Heart right ventricle (tissue), 16 donors: ENCODE measurements around the gene GALNT14. TPM values are rescaled to one million over a fixed set of nuclear protein-coding genes. Genes with fewer than 3 reads are reported as not detected.

Experiments used
- ATAC-seq, 8 donors: fragments of 200-7000 bp; cut with Tn5 transposase; one replicate each; pipeline ENCODE4 v1.9.1; 2020; ENCODE audit warnings: mild to moderate bottlenecking in 8 of 8, moderate library complexity in 8 of 8, moderate number of reproducible peaks in 1 of 8
- DNase-seq, 2 donors: peaks; one replicate each; pipeline ENCODE4 v3.0.0-alpha.2; 2020
- H3K27ac ChIP-seq, 10 donors: fragments of 200-600 bp; sonication (generic) in 2 of 10; one replicate each; pipeline versions ENCODE4 v1.5.0 to v1.8.0; 2020 to 2022; ENCODE audit warnings: mild to moderate bottlenecking in 3 of 10
- H3K27me3 ChIP-seq, 7 donors: fragments of 200-600 bp; one replicate each; pipeline ENCODE4 v1.8.0; 2021 to 2022; ENCODE audit warnings: mild to moderate bottlenecking in 2 of 7
- H3K36me3 ChIP-seq, 9 donors: fragments of 200-600 bp; sonication (generic) in 1 of 9; one replicate each; pipeline versions ENCODE4 v1.5.0 to v1.8.0; 2020 to 2022; ENCODE audit warnings: mild to moderate bottlenecking in 2 of 9
- H3K4me1 ChIP-seq, 9 donors: fragments of 200-600 bp; sonication (generic) in 1 of 9; one replicate each; pipeline versions ENCODE4 v1.5.0 to v1.8.0; 2020 to 2022; ENCODE audit warnings: mild to moderate bottlenecking in 4 of 9
- H3K4me3 ChIP-seq, 10 donors: fragments of 200-600 bp; sonication (generic) in 2 of 10; one replicate each; pipeline versions ENCODE4 v1.5.0 to v1.8.0; 2020 to 2022; ENCODE audit warnings: mild to moderate bottlenecking in 7 of 10, moderate library complexity in 2 of 10
- H3K9me3 ChIP-seq, 11 donors: fragments of 200-600 bp in 10 of 11; sonication (generic) in 2 of 11; one replicate each; pipeline versions ENCODE4 v1.5.0 to v1.8.0; 2013 to 2022; ENCODE audit warnings: mild to moderate bottlenecking in 2 of 11, control low read depth in 1 of 11, moderate library complexity in 1 of 11
- CTCF ChIP-seq, 9 donors: fragments of 200-600 bp; sonication (generic) in 2 of 9; IDR thresholded peaks; one replicate each; pipeline versions ENCODE4 v1.5.0 to v1.8.0; 2021 to 2022; ENCODE audit warnings: antibody characterized with exemption in 9 of 9, mild to moderate bottlenecking in 5 of 9, moderate library complexity in 1 of 9
- WGBS, 2 donors: extraction: QIAGEN DNeasy Blood & Tissue Kit; methylation state at CpG; one replicate each; pipeline ENCODE4 v1.1.7; 2013; ENCODE audit warnings: inconsistent platforms in 1 of 2; 5-methylcytosine and 5-hydroxymethylcytosine counted together
- intact Hi-C, 10 donors: fragments of 100-400 bp; cut with DNase I; formaldehyde crosslinking; loops; one replicate each; pipeline versions ENCODE4 v1.11.1 to v1.14.2; 2022
- polyA plus RNA-seq, 2 donors: library from polyadenylated mRNA; stranded (reverse); fragments of 200-250 nt; gene quantifications; one replicate each; pipeline ENCODE4 v1.2.3, GENCODE V29; 2013
- total RNA-seq, 10 donors: library from RNA; stranded (reverse); fragmentation: NEBNext Ultra II Directional in 3 of 10; extraction: Animal tissue kit (Norgen Biotek cat#: 25700) in 3 of 10; gene quantifications; one replicate each; pipeline versions ENCODE4 v1.2.1 to v1.2.4, GENCODE V29; 2021 to 2023
- donor health status: Arrhythmogenic right ventricular cardiomyopathy.
- donor health status: ischemic (EF 13 %, LVEDD 7.1; RV severe dilation, severe dysfunction).
- donor health status: healthy with polysubstance abuse.
- donor health status: DM: no; HTN: yes; CAD: no.
- donor health status: DM: no; HTN: no; CAD: no.
- donor health status: ischemic (EF 25% LVEDD 6.9; RV normal size, moderate dysfunction).
- donor health status: ischemic (EF 25% LVEDD 5.7; RV mildly dilated, moderate dysfunction).
- donor health status: healthy.
- donor health status: DM: yes; HTN: yes; CAD: no.
- donor health status: Ischemic cardiomyopathy.
- donor health status: ischemic (EF 35%, LVEDD 5.7; RV mildly dilated, moderate dysfunction).
- donor health status: nonischemic (EF 11% LVEDD 7.7; RV severe dilation, severe dysfunction).
- donor health status: DM: yes; HTN: yes; CAD: no.
- donor health status: PGD.
- donor health status: ischemic (EF 29% LVEDD 5.4; RV normal size, mild dysfunction).
- donor health status: nonischemic (EF 23%, LVEDD 6.1; RV moderate dilation, normal function).

Gene GALNT14
- total and polyA plus RNA-seq, 12 donors = 0.17 to 1.4 (median 0.63) TPM; not detected in 2

- intact Hi-C loops = no loop called here
- peaks cover 0 to 30% (median 16%) of the 10 kb centered on the region in 11 donors for H3K9me3 ChIP-seq
- TF ChIP-seq CTCF (IDR thresholded peaks at IDR 0.05) = no peak
- H3K4me1 ChIP-seq = peaks cover 0 to 13% (median 0%) of the 10 kb centered on the region in 9 donors
- no peak overlapping the region for H3K4me3 ChIP-seq
- DNase-seq = no peak
- peak overlapping the region in 1 of 10 donors; percentile 36 for H3K27ac ChIP-seq
- H3K27me3 ChIP-seq = peaks cover 0 to 8% (median 0%) of the 10 kb centered on the region in 7 donors
- no peak for ATAC-seq
- 11 to 24% methylated on average over 1 of the region's 1 CpG for WGBS, 2 donors
- no peaks in the 10 kb centered on the region for H3K36me3 ChIP-seq
These were observed 105.2 kb downstream of the GALNT14 start for GRCh38 chr2:31033032-31033431.

GRCh38 chr2:31032475-31032874, 105.8 kb downstream of the GALNT14 start:
- no peak for TF ChIP-seq CTCF (IDR thresholded peaks at IDR 0.05)
- intact Hi-C loops = no loop called here
- peak in 1 of 8 donors; percentile 33 for ATAC-seq
- Histone ChIP-seq H3K4me1 (peaks cover 0 to 13% (median 0%) of the 10 kb centered on the region in 9 donors), H3K4me3 (no peak overlapping the region), H3K27ac (no peak overlapping the region), H3K27me3 (peaks cover 0 to 8% (median 0%) of the 10 kb centered on the region in 7 donors), H3K9me3 (peaks cover 0 to 26% (median 11%) of the 10 kb centered on the region in 11 donors), H3K36me3 (no peaks in the 10 kb centered on the region)
- 89 to 97% methylated on average over 3 of the region's 3 CpGs for WGBS, 2 donors
- DNase-seq = no peak

GRCh38 chr2:31031132-31031706, 107.0 kb downstream of the GALNT14 start:
- Histone ChIP-seq H3K9me3 (peaks cover 0 to 13% (median under 1%) of the 10 kb centered on the region in 11 donors), H3K27ac (no peak overlapping the region), H3K36me3 (no peaks in the 10 kb centered on the region), H3K4me3 (no peak overlapping the region), H3K4me1 (peaks cover 0 to 13% (median 0%) of the 10 kb centered on the region in 9 donors), H3K27me3 (peaks cover 0 to 8% (median 0%) of the 10 kb centered on the region in 7 donors)
- 0 to 42% methylated on average over 1 of the region's 1 CpG for WGBS, 2 donors
- intact Hi-C loops = no loop called here
- TF ChIP-seq CTCF (IDR thresholded peaks at IDR 0.05) = no peak
- ATAC-seq (no peak), DNase-seq (no peak)

GRCh38 chr2:31028417-31028816, 109.8 kb downstream of the GALNT14 start:
- no peak overlapping the region for H3K4me3 ChIP-seq
- no peak for TF ChIP-seq CTCF (IDR thresholded peaks at IDR 0.05)
- no peak overlapping the region for H3K27ac ChIP-seq
- ATAC-seq (no peak), DNase-seq (no peak)
- no peaks in the 10 kb centered on the region for H3K36me3 ChIP-seq
- WGBS, 2 donors = 39 to 44% methylated on average over 8 of the region's 8 CpGs
- H3K4me1 ChIP-seq = peaks cover 0 to 13% (median 0%) of the 10 kb centered on the region in 9 donors
- H3K9me3 ChIP-seq = no peaks in the 10 kb centered on the region
- intact Hi-C loops = no loop called here
- H3K27me3 ChIP-seq = peaks cover 0 to 8% (median 0%) of the 10 kb centered on the region in 7 donors
